ENCODE measurements around the gene QKI. TPM values are rescaled to one million over a fixed set of nuclear protein-coding genes. Genes with fewer than 3 reads are reported as not detected.

The QKI gene
- total RNA-seq, 6 experiments from 2014 or later: 47.6 to 80.8 (median 76.3) TPM

- Histone ChIP-seq H3K4me3 (no peak overlapping the region), H3K4me1 (peaks cover 0 to 6% (median 0%) of the 10 kb centered on the region in 4 donors), H3K9me3 (no peaks in the 10 kb centered on the region), H3K36me3 (no peaks in the 10 kb centered on the region), H3K27ac (no peak overlapping the region), H3K27me3 (no peaks in the 10 kb centered on the region)
- ATAC-seq (no peak), DNase-seq (no peak)
- TF ChIP-seq POLR2A (IDR thresholded peaks at IDR 0.05) (no peak), CTCF (IDR thresholded peaks at IDR 0.05) (no peak)
- WGBS (ENCODE audit: insufficient coverage, low coverage, low lambda C conversion rate, missing lambda C conversion rate): 85% methylated on average over 4 of the region's 4 CpGs
- intact Hi-C loops (cut with DNase I): no loop called here
Measured at GRCh38 chr6:163394659-163395058, 19.9 kb upstream of the QKI start.

GRCh38 chr6:163395122-163395830 lies 19.2 kb upstream of the QKI start:
- Histone ChIP-seq H3K4me3 (no peak overlapping the region), H3K27me3 (no peaks in the 10 kb centered on the region), H3K9me3 (no peaks in the 10 kb centered on the region), H3K36me3 (no peaks in the 10 kb centered on the region), H3K4me1 (peaks cover 0 to 6% (median 0%) of the 10 kb centered on the region in 4 donors), H3K27ac (no peak overlapping the region)
- no peak for ATAC-seq
- no peak for DNase-seq
- intact Hi-C loops (cut with DNase I): no loop called here
- WGBS (ENCODE audit: insufficient coverage, low coverage, low lambda C conversion rate, missing lambda C conversion rate): 72% methylated on average over 5 of the region's 5 CpGs
- TF ChIP-seq POLR2A (IDR thresholded peaks at IDR 0.05) (no peak), CTCF (IDR thresholded peaks at IDR 0.05) (no peak)

GRCh38 chr6:163395831-163396185 lies 18.7 kb upstream of the QKI start:
- no peak overlapping the region for H3K4me3 ChIP-seq
- TF ChIP-seq POLR2A (IDR thresholded peaks at IDR 0.05): no peak
- TF ChIP-seq CTCF (IDR thresholded peaks at IDR 0.05): no peak
- no peak for ATAC-seq
- H3K4me1 ChIP-seq: peaks cover 0 to 6% (median 0%) of the 10 kb centered on the region in 4 donors
- DNase-seq: no peak
- no peaks in the 10 kb centered on the region for H3K9me3 ChIP-seq
- H3K27me3 ChIP-seq: no peaks in the 10 kb centered on the region
- no peaks in the 10 kb centered on the region for H3K36me3 ChIP-seq
- intact Hi-C loops (cut with DNase I): no loop called here
- 79% methylated on average over 3 of the region's 3 CpGs for WGBS (ENCODE audit: insufficient coverage, low coverage, low lambda C conversion rate, missing lambda C conversion rate)
- no peak overlapping the region for H3K27ac ChIP-seq

- TF ChIP-seq CTCF (IDR thresholded peaks at IDR 0.05): no peak
- no peak for TF ChIP-seq POLR2A (IDR thresholded peaks at IDR 0.05)
- H3K27me3 ChIP-seq: no peaks in the 10 kb centered on the region
- no peak for ATAC-seq
- peak in 1 of 3 donors; percentile 14 for DNase-seq
- no peaks in the 10 kb centered on the region for H3K9me3 ChIP-seq
- H3K36me3 ChIP-seq: no peaks in the 10 kb centered on the region
- no peak overlapping the region for H3K4me3 ChIP-seq
- no peak overlapping the region for H3K27ac ChIP-seq
- intact Hi-C loops (cut with DNase I): no loop called here
- 77% methylated on average over 4 of the region's 4 CpGs for WGBS (ENCODE audit: insufficient coverage, low coverage, low lambda C conversion rate, missing lambda C conversion rate)
- peaks cover 0 to 5% (median 0%) of the 10 kb centered on the region in 4 donors for H3K4me1 ChIP-seq
Measured at GRCh38 chr6:163397326-163397725, 17.2 kb upstream of the QKI start.

Measured in right lobe of liver (tissue), 6 donors.